Activated T-cell treated with anti-CD3 and anti-CD28 coated beads for 48 hours (primary cell): ENCODE measurements around the gene PPIL1.
"Not testable (repeated sequence)": the region's sequence is repeated elsewhere in the genome, so short reads cannot be mapped to it uniquely, and the experiment has no call there.

Experiments used
- DNase-seq: peaks from one replicate; pipeline ENCODE4 v3.0.0-alpha.2; 2020; ENCODE audit warnings: low read depth

The PPIL1 gene

DNA sequence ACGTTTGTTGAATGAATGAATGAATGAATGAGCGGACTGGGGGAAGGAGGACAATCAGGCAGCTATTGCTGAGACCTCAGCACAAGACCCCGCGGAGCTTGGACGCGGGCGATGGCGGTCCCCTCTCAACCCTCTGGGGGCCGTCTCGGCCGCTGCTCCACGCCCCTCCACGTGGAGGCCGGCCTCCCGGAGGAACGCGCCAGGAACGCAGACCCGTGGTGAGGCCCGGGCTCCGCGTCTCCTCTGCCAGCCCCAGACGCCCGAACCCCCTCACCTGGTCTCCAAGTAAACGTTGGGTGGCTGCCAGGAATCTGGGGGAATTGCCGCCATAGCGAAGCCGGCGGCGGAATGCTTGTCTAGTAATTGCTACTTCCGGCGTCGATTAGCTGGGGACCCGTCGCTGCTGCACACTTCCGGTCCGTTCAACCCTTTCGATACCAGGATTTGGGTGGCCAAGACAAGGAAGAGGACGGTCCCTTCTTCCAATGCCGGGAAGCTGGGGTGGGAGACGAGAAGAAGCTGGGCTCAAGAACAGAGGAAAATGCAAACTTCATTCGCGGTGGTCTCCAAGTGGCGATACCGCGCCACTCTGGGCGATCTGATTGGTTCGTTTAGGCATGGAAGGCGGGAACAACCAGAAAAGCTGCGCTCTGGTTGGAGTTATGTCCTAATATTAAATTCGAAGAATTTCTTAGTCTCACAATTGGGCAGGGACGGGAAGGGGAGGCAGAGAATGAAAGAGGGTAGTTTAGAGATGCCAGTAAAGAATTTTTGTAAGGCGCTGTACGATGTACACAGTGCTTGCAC is at the start of gene PPIL1:
PPIL1 (minus strand) TSS at position 361 of the 807 bp plus-strand sequence; CDS start at position 330, 31 bp downstream.
- peak; percentile 76 for DNase-seq

DNA sequence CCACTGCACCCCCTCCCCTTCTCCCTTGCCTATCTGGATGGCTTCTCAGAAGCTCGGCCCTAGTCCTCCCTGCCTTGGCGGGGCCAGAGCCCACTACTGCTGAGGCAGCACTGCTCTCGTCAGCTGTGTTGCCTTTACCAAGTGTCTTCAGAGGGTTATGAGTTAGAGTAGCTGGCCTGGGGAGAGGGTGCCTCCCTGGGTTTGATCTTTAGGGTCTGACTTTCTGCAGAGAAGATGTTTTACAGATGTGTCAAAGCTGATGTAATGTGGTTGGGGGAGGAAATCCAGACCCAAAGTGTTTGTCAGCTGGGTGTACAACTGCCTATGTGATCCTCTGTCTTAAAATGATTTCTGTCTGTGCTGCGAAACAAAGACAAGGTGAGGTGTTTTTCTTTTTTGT is 49.5 kb upstream of the PPIL1 start:
- no peak for DNase-seq

DNA sequence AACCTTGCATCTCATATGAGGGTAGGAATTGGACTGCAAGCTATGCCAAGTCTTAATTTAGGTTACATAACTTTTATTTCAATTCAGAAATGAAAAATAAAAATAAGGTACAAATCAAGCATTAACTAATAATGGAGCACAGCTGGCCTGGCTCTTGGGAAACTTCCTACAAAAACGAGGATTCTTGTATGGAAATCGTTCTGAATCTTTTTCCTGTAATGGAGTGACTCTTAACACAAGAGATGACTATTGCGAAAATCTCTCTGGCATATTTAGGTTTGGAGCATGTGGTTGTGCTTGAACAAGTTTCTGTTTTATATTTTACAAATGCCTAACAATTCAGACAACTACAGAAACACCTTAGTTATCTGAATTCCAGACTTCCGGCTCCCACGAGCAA is 45.9 kb upstream of the PPIL1 start:
- no peak for DNase-seq

DNA sequence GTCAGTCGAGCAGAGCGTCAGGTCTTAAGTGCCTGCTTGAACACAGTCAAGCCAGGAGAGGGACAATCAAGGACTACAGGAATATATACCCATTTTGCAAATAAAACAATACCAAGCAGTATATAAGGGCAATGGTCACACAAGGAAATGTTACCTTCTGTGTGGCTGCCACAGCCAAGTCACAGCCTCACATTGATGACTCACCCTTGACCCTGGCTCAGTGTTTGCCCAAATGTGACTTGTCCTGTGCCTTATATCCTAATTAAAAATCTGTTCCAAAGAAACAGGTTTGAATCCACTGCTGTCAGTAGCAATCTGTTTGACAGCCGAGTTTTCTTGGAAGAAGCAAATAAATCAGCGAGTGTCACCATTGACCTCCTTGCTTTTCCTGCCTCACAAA is 45.4 kb upstream of the PPIL1 start:
- DNase-seq: no peak

DNA sequence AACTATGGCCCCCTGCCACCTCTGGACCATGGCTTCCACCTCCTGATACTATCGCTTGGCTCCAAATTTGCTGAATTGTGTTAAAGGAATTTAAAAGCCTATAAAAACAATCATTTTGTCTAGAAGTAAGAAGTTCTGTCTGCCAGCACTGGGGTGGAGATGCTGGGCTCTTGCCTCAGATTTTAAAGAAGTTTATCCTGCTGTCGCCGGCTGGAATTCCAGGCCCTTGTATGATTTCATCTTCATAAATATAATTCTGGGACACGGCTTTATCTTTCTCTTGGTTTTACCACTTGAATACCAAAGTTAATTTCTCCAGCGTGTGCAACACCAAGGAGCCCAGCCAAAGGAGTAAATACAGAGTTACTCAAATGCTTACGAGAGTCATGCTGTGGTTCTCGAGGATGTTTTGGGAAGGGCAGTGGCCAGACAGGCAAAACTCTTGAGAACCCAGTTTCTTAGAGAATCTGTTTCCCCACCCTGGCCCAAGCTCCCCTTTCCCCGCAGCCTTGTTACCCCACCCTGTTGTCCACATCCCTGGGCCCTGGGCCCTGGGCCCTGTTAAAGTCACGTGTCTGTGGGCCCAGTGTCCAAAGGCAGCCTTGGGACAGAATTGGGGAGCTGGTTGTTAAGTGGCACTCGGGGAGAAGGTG is 43.1 kb upstream of the PPIL1 start:
- DNase-seq: no peak

DNA sequence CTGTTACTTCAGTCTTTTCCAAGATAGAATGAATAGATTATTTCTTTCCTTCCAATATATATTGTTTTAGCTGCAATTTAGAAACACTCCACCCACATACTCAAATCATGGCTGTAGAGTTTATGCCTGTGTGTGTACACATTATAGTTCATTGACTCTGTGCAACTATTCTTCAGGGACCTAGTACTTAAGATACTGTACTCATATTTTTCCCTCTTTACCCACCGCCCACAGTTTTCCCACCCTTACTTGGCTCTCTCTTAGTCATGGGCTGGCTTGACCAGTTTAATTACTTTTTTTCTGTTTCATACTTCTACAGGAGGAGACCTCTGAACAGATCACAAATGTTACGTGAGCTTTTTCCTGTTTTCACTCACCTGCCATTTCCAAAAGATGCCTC is 41.5 kb upstream of the PPIL1 start:
- no peak for DNase-seq

DNA sequence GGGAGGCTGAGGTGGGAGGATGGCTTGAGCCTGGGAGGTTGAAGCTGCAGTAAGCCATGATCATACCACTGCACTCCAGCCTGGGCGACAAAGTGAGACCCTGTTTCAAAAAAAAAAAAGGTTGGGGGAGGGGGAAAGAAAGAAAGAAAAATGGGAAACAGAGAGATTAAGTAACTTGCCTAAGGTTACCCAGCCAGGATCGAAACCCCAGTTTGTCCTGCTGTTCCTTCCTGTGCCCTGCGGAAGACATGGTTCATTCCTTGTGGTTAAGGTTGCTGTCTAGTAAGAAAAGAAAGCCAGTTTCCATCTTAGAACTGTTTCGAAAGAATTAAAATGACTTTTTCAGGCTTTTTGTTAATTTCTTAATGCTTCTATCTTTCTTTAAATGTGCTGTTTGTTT is 41.0 kb upstream of the PPIL1 start:
- DNase-seq: no peak

DNA sequence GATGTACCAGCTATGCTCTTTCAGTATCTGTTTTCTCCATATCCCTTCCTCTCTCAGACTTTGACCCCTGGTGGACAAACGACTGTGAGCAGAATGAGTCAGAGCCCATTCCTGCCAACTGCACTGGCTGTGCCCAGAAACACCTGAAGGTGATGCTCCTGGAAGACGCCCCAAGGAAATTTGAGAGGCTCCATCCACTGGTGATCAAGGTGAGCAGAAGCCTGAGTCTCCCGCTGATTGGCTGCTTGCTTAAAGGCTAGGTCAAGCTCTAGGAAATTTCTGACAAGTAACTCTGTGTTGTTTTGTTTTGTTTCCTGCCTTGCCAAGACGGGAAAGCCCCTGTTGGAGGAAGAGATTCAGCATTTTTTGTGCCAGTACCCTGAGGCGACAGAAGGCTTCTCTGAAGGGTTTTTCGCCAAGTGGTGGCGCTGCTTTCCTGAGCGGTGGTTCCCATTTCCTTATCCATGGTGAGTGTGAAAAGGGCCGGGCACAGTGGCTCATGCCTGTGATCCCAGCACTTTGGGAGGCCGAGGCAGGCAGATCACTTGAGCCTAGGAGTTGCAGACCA is 39.7 kb upstream of the PPIL1 start:
- DNase-seq: no peak

DNA sequence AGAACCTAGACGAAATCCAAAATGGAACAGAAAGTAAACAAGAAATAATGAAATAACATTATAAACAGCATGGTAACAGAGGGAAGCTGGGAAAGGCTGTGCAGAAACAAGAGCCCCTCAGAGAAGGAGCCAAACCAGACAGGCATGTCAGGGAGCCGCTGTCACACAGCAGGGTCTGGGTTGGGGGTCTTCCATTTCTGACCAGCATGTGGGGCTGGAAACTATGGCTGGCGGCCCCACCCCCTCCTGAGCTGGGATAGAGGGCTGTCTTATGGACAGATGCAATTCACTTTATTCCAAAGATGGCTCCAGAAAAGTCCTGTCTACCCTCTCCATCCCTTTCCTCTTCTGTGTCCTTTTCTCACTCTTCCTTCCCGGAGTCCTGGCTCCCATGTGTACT is 38.5 kb upstream of the PPIL1 start:
- DNase-seq: no peak

DNA sequence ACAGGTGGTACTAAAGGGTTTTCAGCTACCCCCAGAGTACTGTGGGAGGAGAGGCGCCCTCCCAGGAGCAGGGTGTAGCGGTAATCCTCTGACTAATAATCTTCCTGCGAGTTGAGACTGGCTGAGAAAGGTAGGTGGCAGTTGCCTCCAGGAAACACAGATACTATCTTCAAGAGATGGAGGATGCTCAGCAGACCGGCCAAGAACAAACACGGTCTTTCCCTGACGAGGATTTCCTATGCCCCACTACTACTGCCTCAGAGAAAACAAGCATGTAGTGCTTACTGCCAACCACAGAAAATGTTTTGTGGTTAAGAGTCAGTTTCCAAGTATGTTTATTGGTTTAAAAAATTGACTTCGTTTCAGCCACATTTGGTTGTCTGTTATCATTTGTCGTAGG is 38.0 kb upstream of the PPIL1 start:
- peak; percentile 48 for DNase-seq

DNA sequence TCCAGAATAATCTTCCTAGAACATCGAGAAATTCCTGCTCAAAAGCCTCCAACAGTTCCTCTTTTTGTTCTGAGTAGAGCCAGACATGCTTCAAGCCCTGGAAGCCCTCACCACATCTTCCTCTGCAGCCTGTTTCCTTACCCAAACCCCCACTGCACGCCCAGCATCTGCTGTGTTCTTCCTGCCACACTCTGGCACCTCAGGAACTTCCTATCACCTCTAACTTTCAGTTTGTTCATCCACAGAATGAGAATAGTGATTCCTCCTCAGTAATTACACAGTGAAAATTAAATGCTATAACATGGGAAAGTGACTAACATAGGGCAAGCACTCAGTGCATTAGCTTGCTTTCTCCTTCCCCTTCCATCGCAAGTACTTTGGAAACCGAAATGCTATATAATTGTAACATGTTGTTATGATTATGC is 37.4 kb upstream of the PPIL1 start:
- peak; percentile 25 for DNase-seq

DNA sequence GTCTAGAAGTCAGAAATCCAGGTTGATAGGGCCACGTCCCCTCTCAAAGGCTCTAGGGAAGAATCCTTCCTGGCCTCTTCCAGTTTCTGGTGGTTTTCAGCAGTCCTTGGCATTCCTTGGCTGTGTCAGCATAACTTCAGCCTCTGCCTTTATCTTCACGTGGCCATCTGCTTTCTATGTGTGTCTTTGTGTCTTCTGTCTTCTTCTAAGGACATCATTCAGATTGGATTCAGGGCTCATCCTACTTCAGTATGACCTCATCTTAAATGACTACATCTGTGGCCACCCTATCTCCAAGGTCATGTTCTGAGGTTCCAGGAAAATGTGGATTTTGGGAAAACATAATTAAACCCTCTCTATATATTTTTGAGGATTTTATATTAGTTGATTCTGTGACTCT is 34.1 kb upstream of the PPIL1 start:
- no peak for DNase-seq

DNA sequence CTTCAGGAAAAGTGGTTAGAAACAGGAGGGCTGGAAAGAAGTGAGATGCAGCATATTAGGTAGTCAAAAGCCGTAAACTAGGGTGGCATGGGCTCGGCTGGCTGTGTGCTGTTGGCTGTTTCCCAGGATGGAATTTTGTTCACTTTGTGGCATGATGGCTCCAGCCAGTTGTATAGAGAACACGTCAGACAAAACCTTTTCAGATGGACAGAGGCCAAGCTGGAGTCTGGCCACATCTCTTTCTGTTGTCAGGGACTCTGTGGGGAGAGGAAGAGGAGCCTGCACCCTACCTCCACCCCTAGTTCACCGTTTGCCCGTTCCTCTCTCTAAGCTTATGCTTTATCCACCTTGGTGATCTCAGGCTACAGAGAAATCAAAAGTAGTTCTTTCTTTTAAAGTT is 33.2 kb upstream of the PPIL1 start:
- no peak for DNase-seq

DNA sequence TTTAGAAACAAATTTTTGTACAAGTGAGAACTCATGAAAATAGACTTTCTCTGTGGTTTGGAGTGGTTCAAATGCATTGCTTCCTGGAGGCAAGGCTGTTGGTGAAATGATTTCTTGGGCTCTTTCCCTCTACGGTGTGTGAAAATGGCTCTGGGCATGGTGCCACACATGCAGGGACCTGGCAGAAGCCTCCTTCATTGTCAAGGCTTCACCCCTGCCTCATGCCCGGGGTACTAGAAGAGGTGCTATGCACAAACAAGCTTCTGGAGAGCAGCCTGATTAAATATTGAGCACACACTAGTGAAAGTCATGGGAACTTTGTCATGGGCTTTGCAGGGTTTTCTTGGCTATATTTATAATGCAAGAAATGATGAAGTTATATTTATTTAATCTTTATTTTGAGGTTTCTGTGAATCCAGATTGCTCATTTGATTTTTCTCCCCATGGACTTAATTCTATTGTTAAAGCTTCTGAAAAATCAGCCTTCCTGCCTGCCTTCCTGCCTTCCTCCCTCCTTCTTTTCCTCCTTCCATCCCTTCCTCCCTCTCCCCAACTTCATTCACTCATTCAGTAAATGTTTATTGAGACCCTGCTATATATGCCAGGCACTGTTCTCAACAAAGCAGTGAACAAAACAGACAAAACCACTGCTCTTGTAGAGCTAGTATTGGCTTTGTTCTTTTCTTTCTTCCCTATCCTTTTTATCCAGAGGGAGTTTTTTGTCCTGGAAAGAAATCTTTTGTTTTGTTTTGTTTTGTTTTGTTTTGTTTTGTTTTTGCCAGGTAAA is 32.1 kb upstream of the PPIL1 start:
- DNase-seq: no peak

DNA sequence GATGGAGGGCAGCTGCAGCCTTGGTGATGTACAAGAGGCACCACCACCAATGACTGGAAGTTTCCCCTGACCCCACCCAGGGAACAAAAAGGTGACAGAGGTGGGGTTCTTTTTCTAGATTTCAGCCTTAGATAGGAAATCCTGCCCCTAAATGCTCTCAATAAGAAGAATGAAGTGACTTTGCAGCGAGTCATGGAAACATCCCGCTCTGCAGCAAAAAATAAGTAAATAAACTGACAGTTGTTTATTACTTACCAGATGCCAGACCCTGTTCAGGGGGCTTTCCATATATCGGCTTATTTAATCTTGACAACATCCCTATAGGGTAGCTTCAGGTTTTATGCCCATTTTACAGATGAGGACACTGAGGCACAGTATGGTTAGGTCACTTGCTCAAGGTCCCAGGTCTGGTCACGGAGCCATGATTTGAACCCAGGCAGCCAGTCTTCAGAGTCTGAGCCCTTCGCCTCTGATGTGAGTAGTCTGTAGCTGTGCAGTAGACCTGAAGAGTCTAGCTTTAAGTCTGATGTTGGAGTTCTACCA is 30.3 kb upstream of the PPIL1 start:
- DNase-seq: no peak

DNA sequence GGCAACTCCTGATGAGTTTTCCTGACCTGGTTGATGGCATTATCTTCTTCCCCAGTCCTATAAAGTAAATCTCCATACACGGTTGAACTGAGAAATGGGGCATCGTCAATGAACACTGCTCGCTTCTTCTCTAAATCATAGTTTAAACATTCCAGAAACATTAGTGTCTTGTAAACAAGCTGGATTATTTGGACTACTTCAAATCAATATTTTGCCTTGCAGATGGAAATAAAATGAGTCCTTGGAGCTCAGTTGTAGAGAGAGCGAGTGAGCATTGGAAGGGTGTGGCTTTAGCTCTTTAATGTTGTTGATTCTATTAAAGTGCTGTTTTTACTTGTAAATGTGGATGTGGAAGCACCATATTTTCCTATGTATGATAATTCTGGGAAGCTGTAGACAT is 29.5 kb upstream of the PPIL1 start:
- DNase-seq: no peak

DNA sequence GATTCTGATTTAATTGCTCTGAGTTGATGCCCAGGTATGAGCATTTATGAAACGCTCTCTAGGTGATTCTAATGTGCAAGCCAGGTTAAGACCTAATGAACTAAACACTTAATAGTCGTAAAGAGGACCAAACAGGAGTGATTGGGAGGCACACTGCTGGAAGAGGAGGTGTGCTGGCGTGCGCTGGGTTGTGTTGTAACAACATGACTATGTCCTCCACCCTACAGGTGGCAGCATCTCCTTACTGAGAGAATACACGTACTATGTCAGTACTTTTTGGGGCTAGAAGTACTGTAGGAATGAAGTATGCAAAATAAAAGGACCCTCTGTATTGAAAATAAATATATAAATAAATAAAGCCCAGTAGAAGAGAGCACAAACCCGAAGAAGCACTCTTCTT is 23.0 kb upstream of the PPIL1 start:
- DNase-seq: no peak

DNA sequence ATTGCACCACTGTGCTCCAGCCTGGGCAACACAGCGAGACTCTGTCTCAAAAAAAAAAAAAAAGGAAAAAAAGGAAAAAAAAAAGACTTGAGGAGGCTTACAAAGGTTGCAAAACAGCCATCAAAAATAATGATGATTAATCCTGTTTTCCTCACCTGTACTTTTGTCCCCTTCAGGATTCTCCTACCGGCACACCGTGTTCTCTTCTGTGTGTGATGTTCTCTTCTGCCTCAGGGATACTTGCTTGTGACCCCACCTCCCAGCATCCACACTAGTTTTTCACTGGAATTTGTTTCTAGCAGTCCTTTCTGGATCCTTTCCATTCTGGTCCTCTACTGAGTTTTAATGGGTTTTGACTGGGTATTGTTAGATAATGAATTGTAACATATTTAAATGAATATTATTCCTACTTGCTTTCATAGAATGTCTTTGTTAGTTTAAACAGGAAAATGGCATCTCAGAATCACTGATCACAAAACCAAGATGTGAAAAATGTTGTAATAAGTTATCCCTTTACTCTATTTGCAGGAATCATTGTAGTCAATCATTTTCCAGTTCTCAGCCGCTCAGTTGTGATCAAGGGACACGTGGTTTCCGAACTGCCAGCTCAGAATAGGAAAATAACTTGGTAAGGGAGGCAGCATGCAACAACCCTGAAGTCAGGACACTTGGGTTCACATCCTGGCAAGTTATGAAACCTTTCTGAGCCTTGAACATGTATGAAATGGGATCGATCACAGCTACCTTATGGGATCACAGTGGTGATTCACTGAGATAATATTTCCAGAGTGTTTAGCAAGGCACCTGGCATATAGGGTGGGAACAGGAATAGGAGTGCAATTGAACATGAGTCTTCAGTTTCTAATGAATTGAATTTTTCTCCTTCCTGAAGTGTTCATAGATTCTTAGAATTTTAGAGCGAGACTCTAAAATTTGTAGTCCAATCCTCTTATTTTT is 19.7 kb upstream of the PPIL1 start:
- no peak for DNase-seq

DNA sequence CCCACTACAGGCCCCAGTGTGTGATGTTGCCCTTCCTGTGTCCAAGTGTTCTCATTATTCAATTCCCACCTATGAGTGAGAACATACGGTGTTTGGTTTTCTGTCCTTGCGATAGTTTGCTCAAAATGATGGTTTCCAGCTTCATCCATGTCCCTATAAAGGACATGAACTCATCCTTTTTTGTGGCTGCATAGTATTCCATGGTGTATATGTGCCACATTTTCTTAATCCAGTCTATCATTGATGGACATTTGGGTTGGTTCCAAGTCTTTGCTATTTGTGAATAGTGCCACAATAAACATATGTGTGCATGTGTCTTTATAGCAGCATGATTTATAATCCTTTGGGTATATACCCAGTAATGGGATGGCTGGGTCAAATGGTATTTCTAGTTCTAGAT is 16.6 kb upstream of the PPIL1 start:
- not testable (repeated sequence) for DNase-seq

DNA sequence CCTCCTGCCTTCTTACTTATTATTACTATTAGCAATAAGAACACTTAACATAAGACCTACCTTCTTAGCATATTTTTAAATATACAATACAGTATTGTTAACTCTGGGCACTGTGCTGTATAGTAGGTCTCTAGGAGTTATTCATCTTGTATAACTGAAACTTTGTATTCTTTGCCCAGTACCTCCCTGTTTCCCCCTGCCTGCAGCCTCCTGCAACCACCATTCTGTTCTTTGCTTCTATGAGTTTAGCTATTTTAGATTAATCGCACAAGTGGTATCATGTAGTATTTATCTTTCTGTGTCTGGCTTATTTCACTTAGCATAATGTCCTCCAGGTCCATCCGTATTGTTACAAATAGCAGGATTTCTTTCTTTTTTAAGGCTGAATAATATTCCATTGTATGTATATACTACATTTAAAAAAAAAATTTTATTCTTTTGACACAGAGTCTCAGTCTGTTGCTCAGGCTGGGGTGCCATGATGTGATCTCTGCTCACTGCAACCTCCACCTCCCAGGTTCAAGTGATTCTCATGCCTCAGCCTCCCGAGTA is 15.6 kb upstream of the PPIL1 start:
- DNase-seq: no peak
